Keratinocyte (primary cell): ENCODE results near the gene KATNB1.

Experiments
- CTCF ChIP-seq, 3 experiments: IDR thresholded peaks in 1 of 3; conservative IDR thresholded peaks in 1 of 3; optimal IDR thresholded peaks in 1 of 3; 2 replicates in 2 of 3; 3 replicates in 1 of 3; pipeline versions ENCODE3 to v1.5.1; 2011; ENCODE audit warnings: low read length in 3 of 3, mild to moderate bottlenecking in 3 of 3, moderate library complexity in 2 of 3, control low read depth in 1 of 3, inconsistent platforms in 1 of 3; ENCODE audit not compliant: insufficient read depth in 2 of 3; ENCODE audit errors: extremely low read depth in 1 of 3
- EZH2 ChIP-seq: IDR thresholded peaks from one replicate; pipeline ENCODE4 v1.6.1; 2012; ENCODE audit warnings: inconsistent platforms, mild to moderate bottlenecking, low read length, moderate library complexity

GRCh38 chr16:57726433-57726947 is 9.1 kb upstream of the KATNB1 start:
- no peak for TF ChIP-seq CTCF (optimal IDR thresholded peaks at IDR 0.05 in 1 of 3, IDR thresholded peaks at IDR 0.05 in 1 of 3, conservative IDR thresholded peaks at IDR 0.05 in 1 of 3; ENCODE audit: extremely low read depth in 1 of 3, insufficient read depth in 2 of 3, low read length in 3 of 3)
- TF ChIP-seq EZH2 = no peak
